Esophagus muscularis mucosa (tissue), 4 donors: Measurements from ENCODE around the gene DELE1.

ENCODE experiments used
- CTCF ChIP-seq, 3 experiments: fragments of 200-600 bp in 2 of 3; fragments of 450-650 bp in 1 of 3; sonication (generic) in 2 of 3; IDR thresholded peaks; one replicate each; pipeline ENCODE4 v1.5.1; 2017 to 2019; ENCODE audit warnings: antibody characterized with exemption in 3 of 3, mild to moderate bottlenecking in 2 of 3, moderate library complexity in 1 of 3
- EP300 ChIP-seq: sonication (generic); formaldehyde crosslinking; IDR thresholded peaks from one replicate; pipeline ENCODE4 v1.6.1; 2017; ENCODE audit warnings: antibody characterized with exemption
- POLR2A ChIP-seq: fragments of 450-650 bp; IDR thresholded peaks from one replicate; pipeline ENCODE4 v1.6.1; 2017; ENCODE audit warnings: antibody characterized with exemption, moderate library complexity, mild to moderate bottlenecking, low read depth
- POLR2AphosphoS5 ChIP-seq, 2 donors: sonication (generic); formaldehyde crosslinking; IDR thresholded peaks; one replicate each; pipeline ENCODE4 v1.6.1; 2017; ENCODE audit warnings: antibody characterized with exemption in 2 of 2

DNA sequence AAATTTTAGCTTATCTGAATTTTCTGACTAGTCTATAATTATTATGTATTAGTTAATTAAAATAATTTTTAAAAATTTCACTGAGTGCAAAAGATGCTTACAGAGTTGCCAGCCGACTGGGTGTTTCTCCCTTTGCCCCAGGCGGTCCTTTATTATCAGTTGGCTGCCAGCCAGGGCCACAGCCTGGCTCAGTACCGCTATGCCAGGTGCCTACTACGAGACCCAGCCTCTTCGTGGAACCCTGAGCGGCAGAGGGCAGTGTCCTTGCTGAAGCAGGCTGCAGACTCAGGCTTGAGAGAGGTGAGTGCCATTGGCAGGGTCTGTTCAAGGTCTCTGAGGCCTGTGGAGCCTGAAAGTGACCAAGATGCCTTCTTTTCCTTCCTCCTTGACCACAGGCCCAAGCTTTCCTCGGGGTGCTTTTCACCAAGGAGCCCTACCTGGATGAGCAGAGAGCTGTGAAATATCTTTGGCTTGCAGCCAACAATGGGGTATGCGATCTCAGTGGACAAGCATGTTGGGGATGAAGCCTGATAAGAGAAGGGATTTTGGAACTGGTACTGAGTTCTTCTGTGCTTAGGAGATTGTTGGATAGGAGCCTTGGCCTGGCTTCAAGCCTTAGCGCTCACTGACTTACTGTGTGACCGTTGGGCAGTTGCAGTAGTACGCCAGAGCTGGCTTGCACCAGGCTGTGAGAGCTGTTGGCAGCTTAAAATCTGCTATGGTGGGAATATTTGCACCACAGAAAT is 10.6 kb downstream of the DELE1 start:
- TF ChIP-seq POLR2A, result no peak
- TF ChIP-seq CTCF (IDR thresholded peaks at IDR 0.05), result no peak
- TF ChIP-seq EP300, result no peak
- no peak for TF ChIP-seq POLR2AphosphoS5 (IDR thresholded peaks at IDR 0.05)
